ENCODE measurements around the gene TNC.

TNC gene

GRCh38 chr9:115013998-115014397, 104.0 kb downstream of the TNC start:
- peak; percentile 83 for DNase-seq (ENCODE audit: low read depth, low spot score)

- DNase-seq (ENCODE audit: low read depth, low spot score): no peak
Measured at GRCh38 chr9:115012486-115012885, 105.5 kb downstream of the TNC start.

DNA sequence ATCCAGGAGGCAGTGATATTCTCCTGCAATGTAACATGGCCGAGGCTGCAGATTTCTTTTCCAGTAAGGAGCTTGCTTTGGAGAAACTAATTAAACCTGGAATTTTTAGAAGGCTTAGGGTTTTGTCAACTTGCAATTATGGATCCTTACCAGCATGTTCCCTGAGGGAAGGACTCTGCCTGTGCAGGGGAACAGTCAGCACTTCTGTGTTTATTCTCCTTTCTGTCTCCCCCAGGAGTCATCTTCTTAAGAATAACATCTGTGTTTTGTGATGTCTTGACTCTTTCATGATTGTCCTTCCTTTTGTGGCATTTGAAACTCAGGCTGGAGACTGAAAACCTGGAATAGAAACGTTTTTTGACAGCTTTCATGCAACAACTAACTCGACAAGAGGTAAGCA, 107.1 kb downstream of the TNC start:
- DNase-seq (ENCODE audit: low read depth, low spot score): no peak

- peak; percentile 92 for DNase-seq (ENCODE audit: low read depth, low spot score)
Measured at GRCh38 chr9:115008536-115009270, 109.3 kb downstream of the TNC start.

DNA sequence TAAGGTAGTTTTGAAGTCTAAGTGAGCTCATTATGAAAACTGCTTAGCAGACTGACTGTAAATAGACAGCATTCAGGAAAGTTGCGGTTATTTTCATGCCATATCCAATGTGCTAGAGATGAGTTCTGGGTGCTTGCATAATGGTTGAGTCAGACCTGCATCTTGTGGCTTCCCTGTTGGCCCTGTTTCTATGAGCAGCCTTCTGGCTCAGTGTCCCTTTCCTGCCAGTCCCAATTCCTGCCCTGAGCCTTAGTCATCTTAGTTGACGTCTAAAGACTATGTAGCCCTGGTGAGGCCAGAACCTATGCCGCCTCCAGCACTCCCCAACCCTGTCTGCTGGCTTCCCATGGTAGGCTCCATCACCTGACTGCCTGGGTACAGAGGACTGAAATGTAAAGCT, 111.3 kb downstream of the TNC start:
- DNase-seq (ENCODE audit: low read depth, low spot score): peak; percentile 56

GRCh38 chr9:115005322-115005721, 112.6 kb downstream of the TNC start:
- no peak for DNase-seq (ENCODE audit: low read depth, low spot score)

DNA sequence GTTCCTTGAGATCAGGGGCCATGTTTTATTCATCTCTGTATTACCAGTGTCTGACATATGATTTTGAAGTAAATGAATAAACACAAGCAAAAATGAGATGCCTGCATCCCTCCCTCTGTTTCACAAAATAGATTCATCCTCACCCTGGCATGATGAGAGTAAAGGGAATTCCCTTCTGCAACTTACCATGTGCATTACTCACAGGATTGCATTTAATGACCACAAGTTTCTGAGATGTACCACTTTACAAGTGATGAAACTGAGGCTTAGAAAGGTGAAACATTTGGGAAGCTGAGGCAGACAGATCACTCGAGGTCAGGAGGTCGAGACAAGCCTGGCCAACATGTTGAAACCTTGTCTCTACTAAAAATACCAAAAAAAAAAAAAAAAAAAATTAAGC, 113.4 kb downstream of the TNC start:
- no peak for DNase-seq (ENCODE audit: low read depth, low spot score)

GRCh38 chr9:115002371-115003120, 115.4 kb downstream of the TNC start:
- no peak for DNase-seq (ENCODE audit: low read depth, low spot score)

GRCh38 chr9:115000217-115000639, 117.7 kb downstream of the TNC start:
- no peak for DNase-seq (ENCODE audit: low read depth, low spot score)

DNA sequence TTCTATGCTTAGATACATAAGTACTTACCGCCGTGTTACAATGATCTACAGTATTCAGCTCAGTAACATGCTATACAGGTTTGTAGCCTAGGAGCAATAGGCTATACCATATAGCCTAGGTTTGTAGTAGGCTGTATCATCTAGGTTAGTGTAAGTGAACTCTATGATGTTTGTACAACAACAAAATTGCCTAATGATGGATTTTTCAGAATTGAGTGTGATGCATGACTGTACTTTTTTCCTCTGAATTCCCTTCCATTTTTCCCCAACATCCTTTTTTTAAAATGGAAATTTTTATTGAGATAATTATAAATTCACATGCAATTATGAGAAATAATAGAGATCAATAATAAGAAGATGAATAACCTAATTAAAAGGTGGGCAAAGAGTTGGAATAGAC, 119.6 kb downstream of the TNC start:
- no peak for DNase-seq (ENCODE audit: low read depth, low spot score)

DNA sequence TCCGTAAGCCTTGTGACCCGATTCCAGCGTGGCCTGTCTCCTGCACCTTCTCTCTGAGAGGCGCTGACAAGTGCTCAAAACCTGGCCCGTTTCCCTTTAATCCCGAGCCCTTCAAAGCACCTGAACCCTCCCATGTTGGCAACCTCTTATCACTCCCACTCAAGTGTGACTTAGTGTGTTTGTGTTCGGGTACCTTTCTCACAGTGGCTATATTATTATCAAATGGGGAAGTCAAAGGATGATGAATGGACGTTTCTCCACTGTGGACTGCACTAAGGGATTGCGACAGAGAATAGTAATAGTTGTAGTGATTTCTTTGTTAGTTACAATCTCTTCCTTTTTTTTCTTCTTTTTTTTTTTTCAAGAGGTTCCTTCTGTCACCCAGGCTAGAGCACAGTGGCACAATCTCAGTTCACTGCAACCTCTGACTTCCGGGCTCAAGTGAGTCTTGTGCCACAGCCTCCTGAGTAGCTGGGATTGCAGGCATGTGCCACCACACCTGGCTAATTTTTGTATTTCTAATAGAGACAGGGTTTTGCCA, 122.2 kb downstream of the TNC start:
- DNase-seq (ENCODE audit: low read depth, low spot score): no peak

GRCh38 chr9:114994768-114995167, 123.2 kb downstream of the TNC start:
- DNase-seq (ENCODE audit: low read depth, low spot score): no peak

DNA sequence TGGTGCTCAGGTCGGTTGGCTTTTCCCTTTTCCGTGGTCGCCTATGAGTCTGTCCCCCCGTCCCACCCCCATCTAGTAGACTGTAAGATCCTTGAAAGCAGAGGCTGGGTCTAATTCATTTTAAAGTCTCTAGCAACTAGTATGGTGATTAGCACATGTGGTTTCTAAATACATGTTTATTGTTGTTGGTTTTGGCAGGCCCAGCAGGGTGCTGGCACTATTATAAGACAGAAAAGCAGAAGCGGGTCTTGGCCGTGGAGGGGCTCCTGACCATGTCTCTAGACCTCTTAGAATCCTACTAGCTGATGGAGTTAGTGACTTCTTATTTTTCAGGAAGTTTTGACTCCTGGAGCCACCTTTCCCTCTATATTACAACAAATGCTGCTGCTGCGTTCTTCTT, 126.1 kb downstream of the TNC start:
- no peak for DNase-seq (ENCODE audit: low read depth, low spot score)

- DNase-seq (ENCODE audit: low read depth, low spot score): no peak
Measured at GRCh38 chr9:114990901-114991300, 127.1 kb downstream of the TNC start.

GRCh38 chr9:114989600-114990410, 128.2 kb downstream of the TNC start:
- DNase-seq (ENCODE audit: low read depth, low spot score): no peak

DNA sequence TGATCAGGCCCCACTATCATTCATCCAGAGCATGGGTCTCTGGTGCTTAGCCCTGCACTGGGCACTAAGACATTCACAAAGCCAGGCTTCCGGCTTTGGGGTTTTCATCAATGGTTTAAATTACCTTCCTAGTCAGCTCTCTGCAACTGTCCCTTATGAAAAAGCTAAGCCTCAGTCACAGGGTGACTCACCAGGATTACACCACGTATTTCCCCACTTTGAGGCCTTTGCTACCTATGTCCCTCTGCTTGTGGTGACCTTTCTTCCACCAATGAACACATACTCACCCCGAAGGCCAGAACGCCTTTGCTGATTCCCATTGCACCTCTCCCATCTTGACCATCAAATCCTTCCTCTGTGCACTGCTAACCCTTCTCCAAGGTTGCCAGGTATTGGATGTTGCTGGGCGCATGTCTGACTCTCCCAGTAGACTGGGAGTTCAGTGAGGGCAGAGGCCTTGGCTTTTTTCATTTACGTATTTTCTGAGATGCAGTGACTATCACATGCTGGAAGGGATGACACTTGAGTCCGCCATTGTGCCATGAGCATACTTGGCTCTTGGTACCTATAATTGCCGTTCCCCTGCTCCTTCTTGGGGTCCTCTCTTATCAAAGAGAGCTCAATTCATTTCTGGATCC, 128.9 kb downstream of the TNC start:
- DNase-seq (ENCODE audit: low read depth, low spot score): peak; percentile 10

DNA sequence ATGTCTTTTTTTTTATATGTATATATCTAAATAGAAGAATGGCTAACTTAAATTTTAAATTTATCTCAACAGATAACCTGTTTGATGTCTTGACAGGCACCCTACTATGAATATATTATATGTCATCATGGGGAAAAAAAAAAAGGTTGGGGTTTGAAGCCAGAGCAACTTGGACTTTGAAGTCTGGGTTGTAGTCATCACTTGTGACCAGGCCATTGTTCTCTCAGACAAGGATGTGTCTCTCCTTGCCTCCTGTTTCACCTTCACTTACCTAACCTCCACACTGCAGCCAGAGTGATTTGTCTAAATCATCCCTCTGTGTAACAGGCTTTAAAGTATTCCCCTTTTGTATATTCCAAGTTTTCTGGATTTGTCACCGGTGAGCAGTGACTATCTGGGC, 130.8 kb downstream of the TNC start:
- DNase-seq (ENCODE audit: low read depth, low spot score): no peak

GRCh38 chr9:114985959-114986501, 131.9 kb downstream of the TNC start:
- DNase-seq (ENCODE audit: low read depth, low spot score): no peak

GRCh38 chr9:114981063-114981462, 136.9 kb downstream of the TNC start:
- DNase-seq (ENCODE audit: low read depth, low spot score): no peak

DNA sequence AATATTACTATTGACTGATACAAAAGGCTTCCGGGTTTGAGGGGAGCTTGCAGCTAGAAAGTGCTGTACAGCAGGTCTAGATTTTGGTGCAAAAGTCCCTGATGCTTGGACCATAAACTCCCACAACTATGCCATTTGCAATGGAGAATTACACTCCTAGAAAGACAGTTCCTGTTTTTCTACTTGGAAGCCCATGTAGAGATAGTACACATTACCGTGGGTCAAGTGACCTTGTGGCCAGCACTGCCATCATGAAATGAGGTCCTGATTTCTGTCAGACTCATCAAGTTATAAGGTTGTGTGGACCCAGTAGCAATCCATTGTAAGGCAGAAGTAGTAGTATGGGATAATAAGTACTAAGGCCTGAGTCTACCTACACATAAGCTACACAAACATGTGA, 144.7 kb downstream of the TNC start:
- DNase-seq (ENCODE audit: low read depth, low spot score): no peak

DNA sequence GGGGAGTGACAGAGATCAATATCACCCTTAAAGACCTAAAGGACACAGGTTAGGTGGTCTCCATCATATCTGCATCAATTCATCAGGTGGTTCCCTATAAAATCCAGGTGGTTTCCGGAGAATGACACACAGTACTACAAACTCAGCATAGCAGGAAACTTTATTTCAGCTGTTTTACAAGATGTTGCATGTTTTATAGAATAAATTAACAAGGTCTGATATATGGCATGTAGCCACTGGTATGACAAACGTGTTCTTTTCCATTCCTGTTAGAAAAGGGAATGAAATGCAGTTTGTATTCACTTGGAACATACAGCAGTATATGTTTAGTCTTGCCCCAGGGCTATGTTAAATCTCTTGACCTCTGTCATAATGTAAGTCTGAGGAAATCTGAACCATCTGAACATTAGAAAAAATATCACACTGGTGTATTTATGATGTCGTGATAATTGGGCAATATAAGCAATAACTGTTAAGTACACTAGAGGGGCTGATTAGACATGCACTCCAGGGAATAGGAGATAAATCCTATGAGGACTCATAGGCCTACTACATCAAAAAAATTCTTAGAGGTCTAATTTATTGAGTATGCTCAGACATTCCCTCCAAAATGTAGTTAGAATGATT, 145.3 kb downstream of the TNC start:
- DNase-seq (ENCODE audit: low read depth, low spot score): no peak
